HG02642 (cell line): Measurements from ENCODE around the gene STXBP5L.
"Not testable (repeated sequence)": the region's sequence is repeated elsewhere in the genome, so short reads cannot be mapped to it uniquely, and the experiment has no call there.

Experiments
- ATAC-seq: cut with Tn5 transposase; IDR thresholded peaks from one replicate; pipeline ENCODE4 v1.9.1; 2021; ENCODE audit warnings: mild to moderate bottlenecking; ENCODE audit not compliant: unreplicated experiment, poor library complexity

The STXBP5L gene

DNA sequence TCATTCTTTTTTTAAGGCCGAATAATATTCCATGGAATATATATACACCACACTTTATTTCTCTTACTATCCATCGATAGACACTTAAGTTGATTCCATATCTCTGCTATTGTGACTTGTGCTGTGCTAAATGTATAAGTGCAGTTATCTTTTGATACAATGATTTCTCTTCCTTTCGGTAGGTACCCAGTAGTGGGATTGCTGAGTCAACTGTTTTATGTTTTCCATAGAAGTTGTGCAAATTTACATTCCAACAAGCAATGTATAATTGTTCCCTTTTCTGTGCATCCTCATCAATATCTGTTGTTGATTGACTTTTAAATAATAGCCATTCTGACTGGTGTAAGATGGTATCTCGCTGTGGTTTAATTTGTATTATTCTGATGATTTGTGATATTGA is 81.0 kb downstream of the STXBP5L start:
- no peak for ATAC-seq

DNA sequence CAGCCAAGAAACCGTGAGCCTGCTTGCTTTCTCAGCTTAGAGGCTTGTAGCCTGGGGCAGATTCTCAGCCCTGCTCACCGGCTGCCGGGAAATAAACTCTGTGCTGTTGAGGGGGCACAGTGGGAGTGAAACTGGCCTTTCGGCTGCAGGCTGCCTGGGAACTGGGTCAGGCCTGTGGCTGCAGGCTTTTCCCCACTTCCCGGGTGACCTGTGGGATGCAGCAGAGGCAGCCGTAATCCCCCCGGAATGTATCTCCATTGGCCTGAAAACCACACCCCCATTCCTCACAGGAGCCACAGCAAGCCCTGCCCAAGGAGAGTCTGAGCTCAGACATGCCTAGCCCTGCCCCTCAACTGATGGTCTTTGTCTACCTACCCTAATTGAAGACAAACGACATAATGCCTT is 110.9 kb downstream of the STXBP5L start:
- ATAC-seq = no peak

DNA sequence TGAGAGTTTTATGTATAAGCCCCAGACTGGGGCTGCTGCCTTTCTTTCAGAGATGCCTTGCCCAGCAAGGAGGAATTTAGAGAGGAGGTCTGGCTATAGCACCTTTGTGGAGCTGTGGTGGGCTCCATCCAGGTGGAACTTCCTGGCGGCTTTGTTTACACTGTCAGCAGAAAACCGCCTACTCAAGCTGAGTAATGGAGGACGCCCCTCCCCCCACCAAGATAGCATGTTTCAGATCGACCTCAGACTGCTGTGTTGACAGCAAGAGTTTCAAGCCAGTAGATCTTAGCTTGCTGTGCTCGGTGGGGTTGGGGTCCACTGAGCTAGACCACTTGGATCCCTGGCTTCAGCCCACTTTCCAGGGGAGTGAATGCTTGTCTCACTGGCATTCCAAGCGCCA is 155.6 kb downstream of the STXBP5L start:
- no peak for ATAC-seq

DNA sequence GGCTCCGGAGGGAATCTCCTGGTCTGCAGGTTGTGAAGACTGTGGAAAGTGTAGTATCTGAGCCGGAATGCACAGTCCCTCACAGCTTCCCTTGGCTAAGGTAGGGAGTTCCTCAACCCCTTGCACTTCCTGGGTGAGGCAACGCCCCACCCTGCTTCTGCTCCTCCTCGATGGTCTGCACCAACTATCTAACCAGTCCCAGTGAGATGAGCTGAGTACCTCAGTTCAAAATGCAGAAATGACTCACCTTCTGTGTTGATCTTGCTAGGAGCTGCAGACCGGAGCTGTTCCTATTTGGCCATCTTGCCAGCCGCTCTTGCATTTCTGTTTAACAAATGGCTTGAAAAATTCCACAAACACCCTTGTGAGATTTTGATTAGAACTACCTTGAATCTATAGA is 156.1 kb downstream of the STXBP5L start:
- ATAC-seq = no peak

DNA sequence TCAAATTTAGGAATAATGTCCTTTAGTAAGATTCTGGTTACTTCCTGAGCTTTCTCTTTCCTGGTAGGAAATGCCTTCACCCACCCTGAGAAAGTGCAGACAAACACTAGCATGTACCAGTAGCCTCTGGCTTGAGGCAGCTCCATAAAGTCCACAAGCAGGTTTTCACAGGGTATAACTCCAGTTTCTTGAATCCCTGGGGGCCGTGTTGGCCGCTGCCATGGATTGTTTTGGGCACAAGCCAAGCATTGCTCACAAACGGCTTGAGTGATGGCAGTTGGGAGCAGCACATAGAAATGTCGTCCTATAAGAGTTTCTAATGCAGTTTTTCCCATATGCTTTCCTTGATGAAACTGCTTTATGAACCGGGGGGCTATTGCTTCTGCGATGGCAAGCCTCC is 164.1 kb downstream of the STXBP5L start:
- ATAC-seq = no peak

DNA sequence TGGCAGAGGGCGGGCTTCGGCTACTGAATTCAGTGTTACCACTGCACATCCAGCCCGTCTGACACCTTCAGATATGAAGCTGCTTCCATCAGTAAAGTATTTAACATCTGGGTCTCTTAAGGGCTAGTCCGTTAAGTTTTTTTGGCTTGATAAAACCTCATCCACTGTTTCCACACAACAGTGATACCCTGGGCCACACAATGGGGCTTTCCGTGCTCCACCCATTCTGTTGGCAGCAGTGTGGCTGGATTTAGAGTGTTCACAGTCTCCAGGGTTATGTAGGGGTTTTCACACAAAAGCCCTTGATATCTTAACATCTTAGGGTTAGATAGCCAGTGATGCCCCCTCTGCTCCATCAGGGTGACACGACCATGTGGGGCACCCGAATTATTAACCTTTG is 165.0 kb downstream of the STXBP5L start:
- no peak for ATAC-seq

DNA sequence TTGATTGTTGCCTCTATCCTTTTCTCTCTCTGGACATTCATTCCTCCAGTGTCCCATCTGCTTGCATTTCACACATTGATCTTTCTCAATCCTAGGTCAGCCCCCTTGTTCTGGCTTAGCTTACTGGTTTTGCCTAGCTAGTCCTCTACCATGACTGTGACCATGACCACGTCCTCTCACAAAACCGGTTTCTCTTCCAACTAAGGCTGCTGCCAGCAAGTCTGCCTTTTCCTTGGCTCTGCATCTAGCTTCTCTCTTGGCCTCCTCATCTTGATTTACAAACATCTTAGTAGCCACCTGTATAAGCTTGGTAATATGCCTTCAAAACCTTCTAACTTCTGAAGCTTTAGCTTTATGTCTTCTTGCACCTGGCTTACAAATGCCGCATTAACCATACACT is 167.2 kb downstream of the STXBP5L start:
- no peak for ATAC-seq

DNA sequence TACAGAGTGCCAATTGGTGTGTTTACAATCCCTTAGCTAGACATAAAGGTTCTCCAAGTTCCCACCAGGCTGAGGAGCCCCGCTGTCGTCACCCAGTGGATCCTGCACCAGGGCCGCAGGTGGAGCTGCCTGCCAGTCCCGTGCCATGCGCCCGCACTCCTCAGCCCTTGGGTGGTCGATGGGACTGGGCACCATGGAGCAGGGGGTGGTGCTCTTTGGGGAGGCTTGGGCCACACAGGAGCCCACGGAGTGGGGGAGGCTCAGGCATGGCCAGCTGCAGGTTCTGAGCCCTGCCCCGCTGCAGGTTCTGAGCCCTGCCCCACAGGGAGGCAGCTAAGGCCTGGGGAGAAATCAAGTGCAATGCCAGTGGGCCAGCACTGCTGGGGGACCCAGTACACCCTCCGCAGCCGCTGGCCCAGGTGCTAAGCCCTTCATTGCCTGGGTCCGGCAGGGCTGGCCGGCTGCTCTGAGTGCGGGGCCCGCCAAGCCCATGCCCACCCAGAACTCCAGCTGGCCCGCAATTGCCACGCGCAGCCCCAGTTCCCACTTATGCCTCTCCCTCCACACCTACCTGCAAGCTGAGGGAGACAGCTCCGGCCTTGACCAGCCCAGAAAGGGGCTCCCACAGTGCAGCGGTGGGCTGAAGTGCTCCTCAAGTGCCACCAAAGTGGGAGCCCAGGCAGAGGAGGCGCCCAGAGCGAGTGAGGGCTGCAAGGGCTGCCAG is 170.5 kb downstream of the STXBP5L start:
- not testable (repeated sequence) for ATAC-seq

DNA sequence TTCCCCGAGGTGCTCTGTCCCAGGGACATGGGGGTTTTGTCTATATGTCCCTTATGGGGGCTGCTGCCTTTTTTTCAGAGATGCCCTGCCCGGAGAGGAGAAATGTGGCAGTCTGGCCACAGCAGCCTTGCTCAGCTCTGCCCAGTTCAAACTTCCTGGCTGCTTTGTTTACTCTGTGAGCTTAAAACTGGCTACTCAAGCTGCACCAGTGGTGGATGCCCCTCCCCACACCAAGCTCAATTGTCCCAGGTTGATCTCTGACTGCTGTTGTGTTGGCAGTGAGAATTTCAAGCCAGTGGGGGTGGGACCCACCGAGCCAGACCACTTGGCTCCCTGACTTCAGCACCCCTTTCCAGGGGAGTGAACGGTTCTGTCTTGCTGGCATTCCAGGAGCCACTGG is 188.9 kb downstream of the STXBP5L start:
- ATAC-seq = no peak

DNA sequence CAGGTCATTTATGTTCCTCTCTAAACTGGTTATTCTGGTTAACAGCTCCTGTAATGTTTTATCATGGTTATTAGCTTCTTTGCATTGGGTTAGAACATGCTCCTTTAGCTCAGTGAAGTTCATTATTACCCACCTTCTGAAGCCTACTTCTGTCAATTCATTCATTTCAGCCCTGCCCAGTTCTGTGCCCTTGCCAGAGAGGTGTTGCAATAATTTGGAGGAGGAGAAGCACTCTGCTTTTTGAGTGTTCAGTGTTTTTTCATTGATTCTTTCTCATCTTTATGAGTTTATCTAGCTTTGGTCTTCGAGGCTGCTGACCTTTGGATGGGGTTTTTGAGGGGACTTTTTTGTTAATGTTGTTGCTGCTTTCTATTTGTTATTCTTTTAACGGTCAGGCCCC is 203.1 kb downstream of the STXBP5L start:
- ATAC-seq = not testable (repeated sequence)

DNA sequence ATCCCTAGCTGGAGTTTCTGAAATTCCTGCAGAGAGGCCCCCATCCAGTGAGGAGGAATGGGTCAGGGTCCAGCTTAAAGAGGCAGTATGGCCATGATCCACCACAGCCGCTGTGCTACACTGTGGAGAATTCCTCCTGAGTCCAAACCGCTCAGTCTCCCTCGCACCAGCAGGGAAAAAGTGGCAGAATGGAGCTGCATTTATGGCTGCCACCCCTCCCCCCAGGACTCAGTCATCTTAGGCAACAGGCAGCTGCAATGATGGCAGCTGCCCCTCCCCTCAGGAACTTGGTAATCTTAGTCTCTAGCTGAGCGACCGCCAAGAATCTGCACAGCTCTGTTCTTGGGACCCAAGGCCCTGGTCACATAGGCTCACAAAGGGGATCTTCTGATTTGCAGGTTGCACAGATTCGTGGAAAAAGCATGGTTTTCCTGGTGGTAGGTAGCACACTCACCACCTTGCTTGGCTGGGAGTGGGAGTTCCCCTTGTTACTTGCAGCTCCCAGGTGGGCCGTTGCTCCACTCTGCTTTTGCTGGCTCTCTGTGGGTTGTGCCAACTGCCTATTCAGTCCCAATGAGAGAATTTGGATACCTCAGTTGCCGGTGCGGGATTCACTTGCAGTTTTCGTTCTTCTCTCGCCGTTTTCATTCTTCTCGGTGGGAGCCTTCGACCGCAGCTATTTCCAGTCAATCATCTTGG is 204.1 kb downstream of the STXBP5L start:
- ATAC-seq = no peak

DNA sequence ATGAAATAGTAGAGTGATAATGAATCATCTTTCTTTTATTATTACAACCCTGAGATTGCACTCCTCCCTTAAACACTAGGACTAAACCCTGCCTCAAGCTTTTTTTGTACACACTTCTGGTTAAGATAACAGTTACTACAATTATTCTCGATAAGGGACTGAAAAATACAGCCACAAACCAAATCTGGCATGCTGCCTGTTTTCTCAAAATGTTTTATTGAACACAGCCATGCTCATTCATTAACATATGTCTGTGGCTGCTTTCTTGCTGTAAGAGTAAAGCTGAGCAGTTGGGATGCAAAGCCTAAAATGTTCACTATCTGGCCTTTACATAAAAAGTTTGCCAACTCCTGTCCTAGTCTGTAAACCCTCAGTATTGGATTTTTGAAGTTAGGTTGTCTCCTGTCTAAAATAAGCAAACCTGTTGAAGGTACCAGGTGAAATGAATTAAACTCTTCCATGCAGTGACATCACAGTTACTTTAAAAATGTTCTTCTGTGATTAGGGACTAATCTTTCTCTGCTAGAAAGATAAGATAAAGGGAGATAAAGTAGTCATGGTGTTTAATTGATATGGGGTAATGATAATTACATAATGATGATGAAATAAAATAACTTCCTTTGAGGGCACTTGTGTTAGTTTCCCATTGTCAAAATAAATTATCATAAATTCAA is 218.2 kb downstream of the STXBP5L start:
- no peak for ATAC-seq

DNA sequence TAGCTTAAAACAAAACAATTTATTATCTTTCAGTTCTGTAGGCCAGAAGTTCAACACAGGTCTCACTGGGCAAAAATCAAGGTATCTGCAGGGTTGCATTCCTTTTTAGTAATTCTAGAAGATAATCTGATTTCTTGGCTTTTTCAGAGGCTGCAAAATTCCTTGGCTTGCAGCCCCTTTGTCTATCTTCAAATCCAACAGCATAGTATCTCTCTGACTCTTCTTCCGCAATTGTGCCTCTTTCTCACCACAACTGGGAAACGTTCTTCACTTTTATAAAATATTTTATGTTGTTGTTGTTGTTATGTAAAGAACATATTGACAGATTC is 218.7 kb downstream of the STXBP5L start:
- ATAC-seq = no peak

DNA sequence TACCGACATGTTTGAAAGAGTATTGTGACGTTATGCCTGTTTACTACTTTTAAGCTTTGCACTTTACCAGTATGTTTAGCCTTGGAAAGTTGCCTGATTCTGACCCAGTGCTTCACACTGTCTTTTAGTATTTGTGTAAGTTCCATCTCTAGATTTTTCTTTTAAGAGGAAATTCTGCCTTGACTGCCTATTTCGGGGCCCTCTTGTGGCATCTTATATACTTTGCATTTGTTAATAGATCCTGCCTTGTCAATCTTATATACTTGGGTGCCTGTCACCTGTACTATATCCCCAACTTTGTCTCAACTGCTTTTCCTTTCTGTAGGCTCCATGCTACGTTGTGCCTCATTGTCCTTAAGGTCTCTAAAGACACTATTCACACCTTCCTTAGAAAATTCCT is 244.6 kb downstream of the STXBP5L start:
- ATAC-seq = no peak

DNA sequence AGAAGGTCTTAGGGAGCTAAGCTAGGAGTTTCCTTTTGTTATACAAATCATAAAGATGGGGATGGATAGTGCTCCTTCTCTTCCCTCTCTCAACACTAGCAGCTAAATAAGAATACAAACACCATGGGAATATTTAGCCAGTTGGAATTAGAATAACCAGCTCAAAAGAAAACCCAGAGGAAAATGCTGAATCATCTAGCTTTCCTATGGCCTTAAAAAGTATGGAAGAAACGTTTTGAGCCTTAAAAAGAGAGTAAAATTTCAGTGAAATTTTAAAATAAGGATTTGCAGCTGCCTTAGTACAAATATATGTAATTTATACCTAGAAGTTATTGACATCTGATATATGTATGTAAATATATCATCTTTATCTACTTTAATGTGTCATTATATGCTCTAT is 245.8 kb downstream of the STXBP5L start:
- ATAC-seq = no peak

DNA sequence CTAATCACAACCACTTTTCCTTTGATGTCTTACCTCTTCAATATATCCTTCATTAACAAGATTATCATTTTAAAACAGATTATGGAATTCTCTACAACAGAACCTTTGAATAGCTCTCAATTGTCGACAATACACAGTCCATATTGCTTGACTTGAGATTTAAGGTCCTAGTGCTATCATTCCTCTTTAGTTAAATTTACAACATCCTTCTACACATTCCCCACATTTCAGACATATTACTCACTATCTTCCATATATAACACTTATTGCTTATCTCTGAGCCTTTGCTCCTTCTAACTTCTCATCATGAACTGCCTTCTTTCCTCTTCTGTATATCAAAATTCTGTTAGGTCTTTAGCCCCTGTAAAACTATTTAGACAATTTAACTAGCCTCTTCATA is 247.0 kb downstream of the STXBP5L start:
- ATAC-seq = no peak

DNA sequence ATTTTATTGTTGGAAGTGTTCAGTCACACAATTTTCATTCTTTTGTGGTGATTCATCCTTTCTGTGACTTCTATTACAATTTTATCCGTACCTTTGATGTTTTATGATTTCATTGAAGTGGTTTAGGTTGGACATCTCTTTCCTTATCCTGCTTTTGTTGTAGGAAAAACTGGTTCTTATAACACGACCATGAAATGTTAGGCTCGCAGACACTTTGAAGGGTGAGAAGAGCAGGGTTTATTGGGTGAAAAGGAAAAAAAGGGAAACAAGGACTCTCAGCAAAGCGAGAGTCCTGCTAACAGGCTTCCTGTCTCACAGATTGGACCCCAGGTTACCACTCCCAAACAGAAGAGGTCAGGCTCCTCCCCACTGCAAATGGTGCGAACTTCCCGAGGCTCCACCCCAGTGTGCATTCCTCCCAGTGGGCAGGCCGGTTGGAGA is 257.4 kb downstream of the STXBP5L start:
- ATAC-seq = no peak

DNA sequence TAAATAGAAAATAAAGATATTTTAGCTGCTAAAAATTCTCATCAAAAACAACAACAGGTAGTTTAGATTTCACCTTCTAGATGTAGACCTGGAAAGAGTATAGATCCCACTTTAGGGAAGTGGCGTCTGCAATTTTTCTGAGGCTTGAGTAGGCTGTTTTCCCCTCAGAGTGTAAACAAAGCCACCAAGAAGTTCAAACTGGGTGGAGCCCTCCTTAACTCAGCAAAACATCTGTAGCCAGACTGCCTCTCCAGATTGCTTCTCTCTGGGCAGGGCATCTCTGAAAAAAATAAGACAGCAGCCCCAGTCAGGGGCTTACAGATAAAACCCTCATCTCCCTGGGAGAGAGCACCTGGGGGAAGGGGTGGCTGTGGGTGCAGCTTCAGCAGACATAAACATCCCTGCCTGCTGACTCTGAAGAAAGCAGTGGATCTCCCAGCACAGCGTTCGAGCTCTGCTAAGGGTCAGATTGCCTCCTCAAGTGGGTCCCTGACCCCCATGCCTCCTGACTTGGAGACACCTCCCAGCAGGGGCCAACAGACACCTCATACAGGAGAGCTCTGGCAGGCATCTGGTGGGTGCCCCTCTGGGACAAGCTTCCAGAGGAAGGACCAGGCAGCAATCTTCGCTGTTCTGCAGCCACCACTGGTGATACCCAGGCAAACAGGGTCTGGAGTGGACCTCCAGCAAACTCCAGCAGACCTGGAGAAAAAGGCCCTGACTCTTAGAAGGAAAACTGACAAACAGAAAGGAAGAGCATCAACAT is 259.6 kb downstream of the STXBP5L start:
- no peak for ATAC-seq

DNA sequence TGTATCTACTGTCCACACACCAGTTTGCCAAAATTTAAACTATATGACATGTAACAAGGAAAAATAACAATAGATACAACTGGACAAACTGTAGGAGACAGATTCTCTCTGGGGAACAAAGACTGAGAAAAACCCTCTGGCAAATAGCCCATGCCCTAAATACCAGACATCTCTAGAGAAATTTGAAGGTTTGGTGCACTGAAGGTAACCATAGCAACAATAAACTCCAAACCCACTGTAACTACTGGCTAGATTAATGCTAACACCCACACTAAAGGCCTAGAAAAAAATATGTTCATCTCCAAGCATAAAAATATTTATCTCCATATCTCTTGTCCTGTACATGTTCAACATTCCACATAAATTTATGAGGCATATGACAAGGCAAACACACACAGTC is 267.1 kb downstream of the STXBP5L start:
- ATAC-seq = no peak

DNA sequence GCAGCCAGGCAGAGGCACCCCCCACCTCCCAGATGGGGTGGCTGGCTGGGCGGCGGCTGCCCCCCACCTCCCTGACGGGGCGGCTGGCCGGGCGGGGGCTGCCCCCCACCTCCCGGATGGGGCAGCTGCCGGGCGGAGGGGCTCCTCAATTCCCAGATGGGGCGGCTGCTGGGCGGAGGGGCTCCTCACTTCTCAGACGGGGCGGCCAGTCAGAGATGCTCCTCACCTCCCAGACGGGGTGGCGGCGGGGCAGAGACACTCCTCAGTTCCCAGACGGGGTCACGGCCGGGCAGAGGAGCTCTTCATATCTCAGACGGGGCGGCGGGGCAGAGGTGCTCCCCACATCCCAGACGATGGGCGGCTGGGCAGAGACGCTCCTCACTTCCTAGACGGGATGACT is 282.6 kb downstream of the STXBP5L start:
- not testable (repeated sequence) for ATAC-seq

DNA sequence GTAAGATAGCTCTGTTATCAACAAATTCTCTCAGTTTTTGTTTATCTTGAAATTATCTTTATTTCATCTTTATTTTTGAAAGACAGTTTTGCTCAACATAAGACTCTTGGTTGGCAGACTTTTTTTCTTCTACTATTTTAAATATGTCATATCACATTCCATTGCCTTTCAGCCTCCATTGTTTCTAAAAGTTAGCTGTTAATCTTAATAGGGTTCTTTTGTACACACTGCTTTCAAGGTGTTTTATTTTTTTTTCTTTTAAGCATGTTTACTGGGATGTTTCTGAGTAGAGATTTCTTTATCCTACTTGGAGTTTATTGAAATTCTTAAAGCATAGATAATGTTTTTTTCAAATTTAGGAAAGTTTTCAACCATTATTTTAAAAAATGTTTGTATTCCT is 294.6 kb downstream of the STXBP5L start:
- ATAC-seq = no peak
